Stimulated activated CD8-positive, alpha-beta memory T cell treated with anti-CD3 and anti-CD28 coated beads, Interleukin-12 subunit alpha, Interleukin-12 subunit beta, amount 100 ng/mL, for 24 hours (primary cell): Measurements from ENCODE around the gene TCN1.
A peak's percentile ranks its signal among the peaks of the same experiment; 100 is the strongest.
"Not testable (repeated sequence)": the region's sequence is repeated elsewhere in the genome, so short reads cannot be mapped to it uniquely, and the experiment has no call there.

Experiments used
- DNase-seq: peaks from one replicate; pipeline ENCODE4 v3.0.0-alpha.2; 2020; ENCODE audit errors: extremely low read depth

TCN1 gene

DNA sequence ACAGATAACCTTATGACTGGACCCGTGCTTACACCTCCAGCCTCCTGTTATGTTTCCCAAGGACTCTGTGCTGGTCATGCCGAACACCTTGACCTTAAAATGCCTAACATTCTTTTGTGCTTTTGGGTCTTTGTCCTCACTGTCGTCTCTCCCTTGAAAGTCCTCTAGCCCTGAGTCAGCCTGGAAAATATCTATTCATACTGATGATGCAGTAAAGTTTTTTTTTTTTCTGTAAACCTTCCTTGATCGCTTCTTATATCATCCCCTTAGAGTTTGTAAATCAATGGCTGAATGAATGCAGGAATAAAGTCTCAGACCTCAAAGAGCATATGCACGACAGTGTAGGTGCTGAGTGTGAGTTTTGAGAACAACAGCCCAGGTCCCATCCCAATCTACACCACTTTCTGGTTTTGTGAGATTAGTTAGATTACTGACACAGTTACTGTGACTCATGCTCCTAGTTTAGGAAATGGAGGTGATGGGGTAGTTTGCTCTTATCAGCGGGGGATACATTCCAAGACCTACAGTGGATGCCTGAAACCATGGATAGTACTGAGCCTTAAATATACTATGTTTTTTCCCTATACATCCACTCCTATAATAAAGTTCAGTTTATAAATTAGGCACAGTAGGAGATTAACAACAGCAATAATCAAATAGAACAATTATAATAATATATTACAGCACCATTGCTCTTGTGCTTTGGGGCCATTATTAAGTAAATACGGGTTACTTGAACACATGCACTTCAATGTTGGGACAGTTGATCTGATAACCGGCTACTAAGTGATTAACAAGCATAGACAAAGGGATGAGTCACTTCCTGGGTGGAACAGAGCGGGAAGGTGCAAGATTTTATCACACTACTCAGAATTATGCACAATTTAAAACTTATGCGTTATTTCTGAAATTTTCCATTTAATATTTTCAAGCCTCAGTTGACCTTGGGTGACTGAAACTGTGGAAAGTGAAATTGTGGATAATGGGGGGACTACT is 8.6 kb downstream of the TCN1 start:
- no peak for DNase-seq

DNA sequence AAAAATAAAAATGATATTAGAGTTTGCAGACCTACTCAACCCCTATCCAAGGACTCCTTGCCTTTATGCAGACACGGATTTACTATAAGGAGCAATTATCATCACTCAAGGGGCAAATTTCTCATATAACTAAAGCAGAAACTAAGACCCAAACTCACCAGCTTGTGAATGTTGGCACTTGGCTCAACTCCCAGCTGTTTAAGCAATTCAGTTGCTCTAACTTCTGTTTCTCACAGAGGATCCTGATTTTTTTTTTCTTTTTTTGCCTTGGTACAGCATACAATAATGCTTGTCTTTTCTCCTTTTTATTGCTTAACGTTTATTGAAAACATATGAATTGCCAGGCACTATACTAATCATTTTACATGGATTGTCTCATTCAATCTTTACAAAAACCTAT is 11.4 kb downstream of the TCN1 start:
- DNase-seq, result no peak

DNA sequence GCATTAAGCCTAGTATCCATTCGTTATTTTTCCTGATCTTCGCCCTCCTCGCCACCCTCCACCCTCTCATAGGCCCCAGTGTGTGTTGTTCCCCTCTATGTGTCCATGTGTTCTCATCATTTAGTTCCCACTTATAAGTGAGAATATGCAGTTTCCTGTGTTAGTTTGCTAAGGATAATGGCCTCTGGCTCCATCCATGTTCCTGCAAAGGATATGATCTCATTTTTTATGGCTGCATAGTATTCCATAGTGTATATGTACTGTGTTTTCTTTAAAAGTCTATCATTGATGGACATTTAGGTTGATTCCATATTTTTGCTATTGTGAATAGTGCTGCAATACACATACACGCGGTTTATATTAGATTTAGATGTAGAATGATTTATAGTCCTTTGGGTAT is 14.9 kb downstream of the TCN1 start:
- not testable (repeated sequence) for DNase-seq

DNA sequence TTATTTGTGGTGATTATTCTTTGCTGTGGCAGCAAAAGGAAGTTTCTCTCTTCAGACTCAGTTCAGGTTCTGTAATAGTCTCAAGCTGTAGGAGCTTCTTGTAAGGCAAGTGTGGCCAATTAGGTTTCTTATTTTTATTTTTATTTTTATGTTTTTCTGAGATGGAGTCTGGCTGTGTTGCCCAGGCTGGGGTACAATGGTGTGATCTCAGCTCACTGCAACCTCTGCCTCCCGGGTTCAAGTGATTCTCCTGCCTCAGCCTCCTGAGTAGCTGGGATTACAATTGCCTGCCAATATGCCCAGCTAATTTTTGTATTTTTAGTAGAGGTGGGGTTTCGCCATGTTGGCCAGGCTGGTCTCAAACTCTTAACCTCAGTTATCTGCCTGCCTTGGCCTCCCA is 16.7 kb downstream of the TCN1 start:
- not testable (repeated sequence) for DNase-seq

GRCh38 chr11:59849129-59849528 is 17.2 kb downstream of the TCN1 start:
- DNase-seq, result no peak

GRCh38 chr11:59848439-59848838 is 17.8 kb downstream of the TCN1 start:
- not testable (repeated sequence) for DNase-seq

DNA sequence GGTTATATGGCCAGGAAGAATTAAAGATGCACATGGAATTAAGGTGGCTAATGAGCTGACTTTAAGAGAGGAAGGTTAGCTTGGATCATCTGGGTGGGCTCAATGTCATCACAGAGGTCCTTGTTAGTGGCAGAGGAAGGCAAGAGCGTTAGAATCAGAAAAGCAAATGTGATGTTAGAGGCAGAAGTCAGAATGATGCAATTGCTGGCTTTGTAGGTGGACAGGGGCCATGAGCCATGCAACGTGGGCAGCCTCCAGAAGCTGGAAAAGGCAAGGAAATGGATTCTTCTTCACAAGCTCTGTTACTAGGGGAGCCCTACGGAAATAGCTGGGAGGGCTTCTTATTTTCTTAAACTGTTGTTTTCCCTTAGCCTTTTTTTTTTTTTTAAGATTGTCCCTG is 18.7 kb downstream of the TCN1 start:
- no peak for DNase-seq

GRCh38 chr11:59846556-59846955 is 19.7 kb downstream of the TCN1 start:
- DNase-seq, result no peak

GRCh38 chr11:59845399-59845798 is 20.9 kb downstream of the TCN1 start, which contains the start of gene CBLIF:
Gene CBLIF (minus strand): TSS chr11:59845499. CDS start chr11:59845453, 46 bp downstream.
- no peak for DNase-seq

- no peak for DNase-seq
These were observed 24.0 kb downstream of the TCN1 start for GRCh38 chr11:59842316-59842715.

GRCh38 chr11:59841514-59841913 is 24.8 kb downstream of the TCN1 start:
- no peak for DNase-seq

GRCh38 chr11:59839615-59840014 is 26.7 kb downstream of the TCN1 start:
- no peak for DNase-seq

DNA sequence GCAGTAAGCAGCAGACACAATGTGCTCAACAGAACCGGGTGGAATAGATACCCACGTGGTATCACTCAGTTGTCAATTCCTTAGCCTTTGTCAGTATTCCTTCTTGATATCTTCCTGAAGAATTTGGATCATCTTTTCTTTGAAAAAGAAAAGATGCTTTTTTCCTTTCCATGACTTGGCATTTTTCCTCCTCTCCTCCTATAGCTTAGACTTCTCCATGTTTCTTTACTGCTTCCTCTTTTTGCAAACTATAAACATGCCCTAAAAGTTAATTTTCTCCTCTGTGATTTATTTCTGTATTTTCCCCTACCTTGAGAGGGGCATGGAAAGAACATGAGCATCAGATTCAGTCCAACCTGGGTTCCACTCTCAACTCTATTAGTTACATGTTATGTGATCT is 32.7 kb downstream of the TCN1 start:
- no peak for DNase-seq

DNA sequence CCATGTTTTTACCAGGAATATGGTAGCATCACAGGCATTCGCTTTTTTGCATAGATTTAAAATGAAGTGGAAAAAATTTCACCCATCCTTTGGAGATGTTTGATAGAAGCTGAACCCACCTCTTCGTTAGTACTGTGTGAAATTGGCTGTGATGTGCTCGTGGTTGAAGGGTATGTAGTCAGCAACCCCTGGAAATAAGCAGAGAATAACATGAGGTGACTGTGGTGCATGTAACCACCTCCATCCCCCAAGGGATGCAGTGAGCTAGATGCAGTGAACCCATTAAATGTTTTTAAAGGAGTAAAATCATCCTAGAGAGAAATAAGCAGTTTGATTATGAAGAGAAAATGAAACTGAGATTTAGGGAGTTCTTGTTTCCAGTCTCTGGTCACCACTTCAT is 36.9 kb downstream of the TCN1 start:
- DNase-seq, result no peak

DNA sequence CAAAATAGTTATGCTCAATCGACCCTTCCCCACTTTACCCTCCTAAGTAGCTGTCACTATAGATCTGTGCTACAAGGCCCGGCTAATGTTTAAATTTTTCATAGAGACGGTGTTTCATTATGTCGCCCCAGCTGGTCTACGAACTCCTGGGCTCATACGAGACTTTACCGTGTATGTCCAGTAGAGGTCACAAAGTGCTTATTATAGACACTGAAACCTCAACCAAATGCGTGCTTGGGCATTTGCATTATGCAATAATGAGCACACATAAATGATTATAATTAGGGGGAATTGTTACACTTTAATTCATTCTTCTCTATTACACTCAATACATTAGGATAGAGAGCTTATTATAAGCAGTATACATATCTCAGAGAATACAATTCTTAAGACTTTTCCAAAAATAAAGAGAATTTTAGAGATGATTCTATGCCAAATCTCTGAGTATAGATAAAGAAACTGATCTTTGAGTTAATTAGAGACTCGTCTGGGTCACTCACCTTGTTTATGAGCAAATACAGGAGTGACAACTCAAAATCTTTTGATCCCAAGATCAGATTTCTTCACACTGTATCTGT is 43.2 kb downstream of the TCN1 start:
- no peak for DNase-seq

DNA sequence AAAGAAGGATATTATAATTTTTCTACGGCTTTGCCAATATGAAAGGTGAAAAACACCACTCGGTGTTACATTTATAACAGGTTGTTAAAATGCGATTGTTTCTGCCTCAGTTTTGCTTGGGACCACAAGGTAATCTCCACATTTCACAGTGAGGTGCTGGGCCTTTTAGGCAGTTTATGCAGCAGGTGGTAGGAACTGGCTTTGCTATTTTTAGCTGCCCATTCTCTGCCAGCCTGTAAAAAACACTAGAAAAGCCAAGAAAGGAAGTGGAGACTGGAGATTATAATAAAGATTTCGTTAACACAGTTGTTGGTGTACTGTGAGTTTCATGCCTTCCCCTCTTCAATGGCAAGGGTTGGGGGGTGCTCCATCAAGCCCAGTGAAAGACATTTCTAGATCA is 47.7 kb downstream of the TCN1 start:
- DNase-seq, result no peak

- DNase-seq, result not testable (repeated sequence)
These were observed 49.9 kb downstream of the TCN1 start for GRCh38 chr11:59816434-59816833.

- DNase-seq, result no peak
These were observed 50.5 kb downstream of the TCN1 start for GRCh38 chr11:59815754-59816153.

GRCh38 chr11:59814021-59814420 is 52.3 kb downstream of the TCN1 start:
- DNase-seq, result no peak

GRCh38 chr11:59813364-59813763 is 52.9 kb downstream of the TCN1 start:
- DNase-seq, result no peak

- no peak for DNase-seq
These were observed 54.1 kb downstream of the TCN1 start for GRCh38 chr11:59812220-59812619.

DNA sequence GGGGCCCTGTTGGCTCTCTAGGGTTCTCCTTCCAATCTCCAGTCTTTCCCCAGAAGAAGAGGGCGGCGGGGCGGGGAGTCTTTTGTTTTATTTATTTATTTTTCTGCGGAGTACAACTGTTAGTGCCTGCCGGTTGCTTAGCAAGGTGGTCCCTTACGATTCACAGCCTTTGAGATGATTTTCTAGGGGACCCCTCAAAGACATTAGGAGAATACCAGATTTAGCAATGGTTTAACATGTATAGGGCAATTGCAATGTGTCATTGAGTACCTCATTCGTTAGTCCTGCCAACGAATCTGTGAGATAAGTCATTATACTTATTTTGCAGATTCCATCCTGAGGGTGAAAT is 55.4 kb downstream of the TCN1 start:
- DNase-seq, result no peak

DNA sequence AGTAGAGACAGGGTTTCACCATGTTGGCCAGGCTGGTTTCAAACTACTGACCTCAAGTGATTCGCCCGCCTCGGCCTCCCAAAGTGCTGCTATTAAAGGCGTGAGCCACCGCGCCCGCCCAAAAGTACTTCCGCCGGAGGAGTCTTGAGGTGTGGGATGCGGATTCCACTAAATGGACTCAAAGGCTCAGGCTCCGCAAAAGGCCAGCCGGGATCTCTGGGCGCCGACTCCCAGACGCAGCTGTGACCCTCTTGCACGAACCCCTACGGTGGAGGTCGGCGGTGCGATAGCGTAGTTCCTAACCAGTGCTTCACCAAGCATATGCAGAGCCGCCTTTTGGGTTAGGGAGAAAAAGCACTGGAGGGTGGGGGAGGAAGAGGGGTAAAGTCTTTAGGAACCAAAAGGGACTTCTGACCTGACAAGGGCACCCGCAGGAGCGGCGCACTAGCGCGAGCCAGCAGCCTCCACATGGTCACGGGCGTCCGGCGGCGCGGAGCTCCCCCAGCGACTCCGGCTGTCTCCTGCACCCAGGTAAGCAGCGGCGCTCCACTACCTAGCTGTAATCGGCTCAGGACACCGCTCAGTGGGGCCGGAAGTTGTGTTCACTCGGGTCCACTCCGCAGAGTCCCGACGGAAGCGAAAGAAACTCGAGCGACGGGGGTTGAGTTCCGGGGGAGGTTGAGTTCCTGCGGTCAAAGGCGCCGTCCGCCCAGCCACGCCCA is 55.9 kb downstream of the TCN1 start, which contains the start of gene MRPL16:
Gene MRPL16 (minus strand): TSS at position 590 of the 722 bp plus-strand sequence. CDS start 120 bp downstream, at position 470.
- DNase-seq, result peak; percentile 70
